ENCODE measurements around the gene HAUS8.
"Not testable (repeated sequence)": the region's sequence is repeated elsewhere in the genome, so short reads cannot be mapped to it uniquely, and the experiment has no call there.

- not testable (repeated sequence) for TF ChIP-seq HDGF (IDR thresholded peaks at IDR 0.05; ENCODE audit: borderline replicate concordance); ELF4 (IDR thresholded peaks at IDR 0.05); FOXM1 (IDR thresholded peaks at IDR 0.05; ENCODE audit: borderline replicate concordance); NFRKB (IDR thresholded peaks at IDR 0.05); FOXA1 (IDR thresholded peaks at IDR 0.05); LEF1 (IDR thresholded peaks at IDR 0.05; ENCODE audit: borderline replicate concordance); BHLHE40 (IDR thresholded peaks at IDR 0.05; ENCODE audit: borderline replicate concordance); SUZ12 (IDR thresholded peaks at IDR 0.05); TARDBP (IDR thresholded peaks at IDR 0.05)
These were observed 60.9 kb downstream of the HAUS8 start for GRCh38 chr19:17014212-17014861.

Measured in HEK293T (cell line).